ENCODE data around the gene ICOS. TPM values are rescaled to one million over a fixed set of nuclear protein-coding genes. Genes with fewer than 3 reads are reported as not detected.

The ICOS gene
- total and polyA plus RNA-seq, 2 of the 8 experiments (the other 6 are each of a cell fraction or from before 2014, with no cell fraction given) = not detected

DNA sequence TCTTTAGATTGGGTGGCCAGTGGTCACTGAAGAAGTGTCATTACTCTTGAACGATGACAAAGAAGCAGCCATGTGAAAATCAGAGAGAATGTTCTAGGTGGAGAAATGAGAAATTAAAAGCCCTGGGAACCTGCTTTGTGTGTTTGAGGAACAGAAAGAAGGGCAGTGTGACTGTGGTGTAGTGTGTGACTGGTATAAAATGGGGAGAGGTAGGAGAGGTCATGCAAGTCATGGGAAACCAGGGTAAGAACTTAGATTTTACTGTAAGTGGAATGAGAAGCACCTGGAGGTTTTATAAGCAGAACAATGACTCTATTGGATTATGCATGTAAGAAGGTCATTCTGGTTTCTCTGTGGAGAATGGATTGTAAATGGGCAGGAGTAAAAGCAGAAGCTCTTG lies 12.2 kb downstream of the ICOS start:
- no peak overlapping the region for H2BK15ac ChIP-seq (ENCODE audit: low read length)
- no peaks in the 10 kb centered on the region for H4K20me1 ChIP-seq (replicated peaks in 1 of 2; ENCODE audit: control insufficient read depth in 1 of 2, insufficient read depth in 2 of 2, low read length in 2 of 2)
- no peak overlapping the region for H2BK20ac ChIP-seq (ENCODE audit: low read length)
- no peaks in the 10 kb centered on the region for H3K36me3 ChIP-seq (ENCODE audit: control insufficient read depth in 2 of 4, insufficient read depth in 4 of 4, low read length in 3 of 4)
- no peak overlapping the region for H4K91ac ChIP-seq (replicated peaks; ENCODE audit: insufficient read length, low read length)
- POLR2A ChIA-PET (ENCODE audit: partially characterized antibody) = no interaction called here
- no peak overlapping the region for H2AFZ ChIP-seq (ENCODE audit: low read length)
- H3K23me2 ChIP-seq (ENCODE audit: low read depth, low read length) = no peaks in the 10 kb centered on the region
- no peak overlapping the region for H3K4me2 ChIP-seq (ENCODE audit: insufficient read depth in 1 of 2, low read depth in 2 of 2, low read length in 2 of 2)
- DNase-seq (ENCODE audit: low read depth in 1 of 2, low spot score in 2 of 2) = no peak
- H3K79me2 ChIP-seq (ENCODE audit: control insufficient read depth in 1 of 2, insufficient read depth in 2 of 2, low read length in 2 of 2) = no peaks in the 10 kb centered on the region
- no peak overlapping the region for H3K4ac ChIP-seq (replicated peaks; ENCODE audit: insufficient read length, low read depth, low read length)
- H4K5ac ChIP-seq (ENCODE audit: insufficient read length, low read depth, low read length) = no peak overlapping the region
- WGBS, 2 experiments (ENCODE audit: extremely low coverage in 1 of 2, insufficient coverage in 1 of 2, insufficient read length in 1 of 2, insufficient replicate concordance in 2 of 2, low coverage in 1 of 2, low lambda C conversion rate in 2 of 2, missing lambda C conversion rate in 1 of 2) = 76% methylated on average over 1 of the region's 1 CpG; no CpG with 5 or more reads in 1 of the 2 experiments
- H2AK5ac ChIP-seq (ENCODE audit: low read depth, low read length) = no peak overlapping the region
- no peak overlapping the region for H3K56ac ChIP-seq (replicated peaks; ENCODE audit: insufficient read length, low read depth, low read length)
- H3K27ac ChIP-seq (ENCODE audit: low read depth, low read length) = no peak overlapping the region
- H3K79me1 ChIP-seq (ENCODE audit: low read depth, low read length) = no peaks in the 10 kb centered on the region
- no peak overlapping the region for H3K14ac ChIP-seq (ENCODE audit: insufficient read length)
- no peak for FAIRE-seq
- no peak overlapping the region for H2BK5ac ChIP-seq (ENCODE audit: low read depth, low read length)
- H3K9ac ChIP-seq (replicated peaks in 1 of 4; ENCODE audit: extremely low read depth in 1 of 4, low read depth in 3 of 4, low read length in 3 of 4) = no peak overlapping the region
- H3K18ac ChIP-seq (ENCODE audit: extremely low read depth, low read length) = no peak overlapping the region
- no peaks in the 10 kb centered on the region for H3K4me1 ChIP-seq (replicated peaks in 1 of 4; ENCODE audit: control insufficient read depth in 3 of 4, insufficient read depth in 4 of 4, low read length in 3 of 4)
- H3K23ac ChIP-seq (ENCODE audit: insufficient read length) = no peak overlapping the region
- H3K9me3 ChIP-seq (ENCODE audit: insufficient read depth in 2 of 2, low read depth in 1 of 2, low read length in 1 of 2) = peaks cover 0 to 5% of the 10 kb centered on the region in 2 experiments; a peak in 1 of 4 replicates
- CTCF ChIA-PET (ENCODE audit: partially characterized antibody) = no interaction called here
- H3K4me3 ChIP-seq (ENCODE audit: extremely low read depth in 1 of 4, insufficient read depth in 2 of 4, low read depth in 3 of 4, low read length in 4 of 4) = no peak overlapping the region
- no peak overlapping the region for H2BK120ac ChIP-seq (replicated peaks; ENCODE audit: low read depth, low read length)
- no peak overlapping the region for H4K8ac ChIP-seq (ENCODE audit: extremely low read depth, insufficient read depth, low read length)
- no peak overlapping the region for H2BK12ac ChIP-seq (ENCODE audit: low read depth, low read length)
- H3K27me3 ChIP-seq (replicated peaks in 1 of 4; ENCODE audit: control insufficient read depth in 3 of 4, extremely low read depth in 1 of 4, insufficient read depth in 3 of 4, low read length in 3 of 4) = peaks cover 0 to 1% (median 0%) of the 10 kb centered on the region in 4 experiments; a peak in 1 of 7 replicates
- TF ChIP-seq BACH1 (IDR thresholded peaks at IDR 0.05; ENCODE audit: low read length) (no peak), RBBP5 (IDR thresholded peaks at IDR 0.05; ENCODE audit: borderline replicate concordance, low read depth, low read length) (no peak), KDM5A (IDR thresholded peaks at IDR 0.05; ENCODE audit: low read length) (no peak), SIRT6 (IDR thresholded peaks at IDR 0.05; ENCODE audit: low read length) (no peak), FOSL1 (IDR thresholded peaks at IDR 0.05; ENCODE audit: insufficient read depth, low read depth, low read length) (no peak), EZH2 (IDR thresholded peaks at IDR 0.05; ENCODE audit: low read depth, low read length, severe bottlenecking) (no peak), NRF1 (IDR thresholded peaks at IDR 0.05; ENCODE audit: low read depth, low read length) (no peak), TCF12 (IDR thresholded peaks at IDR 0.05; ENCODE audit: low read depth, low read length) (no peak), RFX5 (IDR thresholded peaks at IDR 0.05; ENCODE audit: borderline replicate concordance, low read depth, low read length) (no peak), SIN3A (conservative IDR thresholded peaks at IDR 0.05 in 1 of 2, IDR thresholded peaks at IDR 0.05 in 1 of 2; ENCODE audit: low read depth in 1 of 2, low read length in 2 of 2) (no peak), JUND (IDR thresholded peaks at IDR 0.05; ENCODE audit: low read length) (no peak), CBX5 (IDR thresholded peaks at IDR 0.05; ENCODE audit: low read depth, low read length) (no peak), SIX5 (IDR thresholded peaks at IDR 0.05; ENCODE audit: low read depth, low read length) (no peak)
- TF ChIP-seq, protein P1, sequence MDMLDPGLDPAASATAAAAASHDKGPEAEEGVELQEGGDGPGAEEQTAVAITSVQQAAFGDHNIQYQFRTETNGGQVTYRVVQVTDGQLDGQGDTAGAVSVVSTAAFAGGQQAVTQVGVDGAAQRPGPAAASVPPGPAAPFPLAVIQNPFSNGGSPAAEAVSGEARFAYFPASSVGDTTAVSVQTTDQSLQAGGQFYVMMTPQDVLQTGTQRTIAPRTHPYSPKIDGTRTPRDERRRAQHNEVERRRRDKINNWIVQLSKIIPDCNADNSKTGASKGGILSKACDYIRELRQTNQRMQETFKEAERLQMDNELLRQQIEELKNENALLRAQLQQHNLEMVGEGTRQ (IDR thresholded peaks at IDR 0.05; ENCODE audit: low read length) = no peak

Measured in H1 (cell line).